HG03097 (cell line): Measurements from ENCODE around the gene SPECC1L.

Experiments
- ATAC-seq: cut with Tn5 transposase; IDR thresholded peaks from one replicate; pipeline ENCODE4 v1.9.1; 2021; ENCODE audit not compliant: unreplicated experiment, low FRiP score

The SPECC1L gene

GRCh38 chr22:24392218-24392931 is 121.7 kb downstream of the SPECC1L start:
- ATAC-seq, result no peak

GRCh38 chr22:24393012-24393559 is 122.5 kb downstream of the SPECC1L start:
- no peak for ATAC-seq

GRCh38 chr22:24393848-24394247 is 123.2 kb downstream of the SPECC1L start:
- no peak for ATAC-seq

DNA sequence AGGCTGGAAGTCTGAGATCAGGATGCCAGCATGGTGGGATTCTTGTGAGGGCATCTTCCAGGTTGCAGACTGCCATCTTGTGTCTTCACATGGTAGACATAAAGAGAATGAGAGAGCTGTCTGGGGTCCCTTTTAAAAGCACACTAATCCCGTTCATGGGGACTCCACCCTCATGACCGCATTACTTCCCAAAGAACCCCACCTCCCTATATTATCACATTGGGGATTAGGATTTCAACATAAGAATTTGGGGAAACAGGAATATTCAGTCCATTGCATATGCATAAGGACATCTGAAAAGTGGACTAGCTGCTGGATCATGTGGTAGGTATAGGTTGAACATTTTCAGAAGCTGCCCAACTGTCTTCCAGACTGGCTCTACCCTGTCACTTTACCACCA is 123.6 kb downstream of the SPECC1L start:
- no peak for ATAC-seq

- ATAC-seq, result no peak
Measured at GRCh38 chr22:24398409-24398808, 127.8 kb downstream of the SPECC1L start.

DNA sequence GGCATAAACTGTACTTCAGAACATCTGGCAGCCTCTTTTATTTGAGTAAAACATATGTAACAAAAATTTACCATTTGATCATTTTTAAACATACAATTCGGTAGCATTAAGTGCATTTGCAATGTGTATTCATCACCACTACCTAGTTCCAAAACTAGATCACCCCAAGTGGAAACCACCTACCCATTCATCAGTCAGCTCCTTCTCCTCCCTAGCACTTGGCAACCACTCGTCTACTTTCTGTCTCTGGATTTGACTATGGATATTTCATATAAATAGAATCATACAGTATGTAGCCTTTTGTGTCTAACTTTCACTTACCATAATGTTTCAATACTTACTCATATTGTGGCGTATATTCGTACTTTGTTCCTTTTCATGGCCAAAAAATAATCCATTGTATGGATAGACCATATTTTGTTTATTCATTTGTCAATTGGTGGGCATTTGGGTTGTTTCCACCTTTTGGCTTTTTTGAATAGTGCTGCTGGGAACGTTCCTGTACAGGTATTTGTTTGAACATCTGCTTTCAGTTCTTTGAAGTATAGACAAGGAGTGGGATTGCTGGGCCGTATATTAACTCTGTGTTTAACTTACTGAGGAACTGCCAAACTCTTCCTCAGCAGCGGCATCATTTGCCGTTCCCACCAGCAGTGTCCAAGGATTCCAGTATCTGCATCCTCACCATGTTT is 129.5 kb downstream of the SPECC1L start:
- ATAC-seq, result no peak

DNA sequence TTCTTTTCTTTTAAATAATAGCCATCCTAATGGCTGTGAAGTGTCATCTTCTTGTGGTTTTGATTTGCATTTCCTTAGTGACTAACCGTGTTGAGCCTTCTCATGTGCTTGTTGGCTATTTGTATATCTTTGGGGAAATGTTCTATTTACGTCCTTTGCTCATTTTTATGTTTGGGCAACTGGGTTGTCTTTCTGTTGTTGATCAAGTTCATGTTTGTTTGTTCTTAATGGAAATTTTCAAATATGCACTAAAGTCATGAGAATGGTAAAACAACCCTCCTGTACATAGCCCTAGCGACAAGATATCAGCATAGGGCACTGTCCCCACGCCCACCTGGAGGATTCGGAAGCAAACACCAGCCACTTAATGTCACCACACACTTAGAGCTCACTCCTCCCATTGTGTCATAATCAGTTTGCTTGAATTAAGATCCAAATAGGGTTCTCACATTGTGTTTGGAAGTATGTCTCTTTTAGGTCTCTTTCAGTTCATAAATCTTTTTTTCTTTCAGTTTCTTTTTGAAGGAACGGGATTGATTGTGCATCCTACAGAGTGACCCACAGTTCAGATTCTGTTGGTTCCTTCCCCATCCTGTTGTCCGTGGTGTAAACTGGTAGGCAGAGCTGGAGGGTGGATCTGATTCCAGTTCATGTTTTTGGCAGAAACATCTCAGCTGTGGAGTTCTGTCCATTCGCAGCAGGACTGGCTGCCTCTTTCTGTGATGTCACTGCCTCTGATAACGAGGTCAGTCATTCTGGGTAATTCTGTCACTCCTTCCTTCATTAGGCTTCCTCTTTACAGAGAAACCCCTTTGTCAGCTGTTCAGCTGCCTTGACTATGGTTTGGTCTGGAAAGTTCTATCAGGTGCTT is 130.3 kb downstream of the SPECC1L start:
- no peak for ATAC-seq

- ATAC-seq, result no peak
Measured at GRCh38 chr22:24401931-24402367, 131.3 kb downstream of the SPECC1L start.

DNA sequence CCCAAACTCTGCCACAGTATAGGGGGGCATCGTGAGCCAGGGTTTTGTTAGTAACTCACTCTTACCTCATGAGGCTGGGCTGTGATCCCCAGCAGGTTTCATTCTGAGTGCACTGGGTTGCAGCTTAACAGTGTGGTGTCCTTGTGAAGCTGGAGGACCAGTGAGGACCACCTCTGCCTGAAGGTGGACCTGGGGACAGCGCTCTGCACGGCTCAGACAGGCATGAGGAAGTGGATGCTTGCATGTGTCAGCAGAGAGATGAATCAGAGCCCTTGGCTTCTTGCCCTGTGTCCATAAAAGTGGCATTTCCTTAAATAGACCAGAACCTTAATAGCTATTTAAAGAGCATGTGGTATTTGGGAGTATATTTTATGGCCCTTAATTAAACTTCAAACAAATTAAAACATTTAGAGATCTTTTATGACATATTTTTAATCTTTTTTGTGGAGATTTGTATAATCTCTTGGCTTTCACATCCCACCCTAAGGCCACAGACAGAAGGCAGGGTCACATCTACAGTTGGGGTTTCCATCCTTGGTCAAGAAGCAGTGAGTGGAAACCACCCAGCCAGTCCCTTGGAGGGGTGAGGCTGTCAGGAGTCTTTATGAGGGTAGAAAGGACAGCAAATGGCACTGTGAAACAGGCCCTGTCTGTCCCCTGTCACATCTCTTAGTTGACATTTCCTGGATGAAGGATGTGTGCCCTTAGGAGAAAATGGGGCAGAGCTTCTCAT is 132.0 kb downstream of the SPECC1L start:
- ATAC-seq, result no peak

DNA sequence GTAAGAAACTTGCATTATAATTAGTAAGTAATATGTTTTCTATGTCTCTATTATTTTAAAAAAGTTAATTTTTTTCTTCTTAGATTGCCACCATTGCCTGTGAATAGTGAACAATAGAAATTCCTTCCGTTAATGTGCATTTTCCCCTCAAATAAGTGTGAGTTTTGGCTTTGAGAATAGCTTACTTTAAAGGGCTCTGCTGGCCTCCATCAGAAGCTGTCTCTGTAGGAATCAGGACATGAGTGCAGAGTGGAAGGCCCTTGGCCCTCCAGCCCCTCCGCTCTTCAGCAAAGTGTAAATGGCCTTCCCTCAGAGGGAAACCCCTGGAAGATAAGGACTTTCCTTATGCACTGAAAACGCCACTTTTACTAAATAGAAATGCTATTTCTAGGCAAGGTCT is 132.7 kb downstream of the SPECC1L start:
- ATAC-seq, result no peak

- no peak for ATAC-seq
Measured at GRCh38 chr22:24404561-24405275, 134.1 kb downstream of the SPECC1L start.

DNA sequence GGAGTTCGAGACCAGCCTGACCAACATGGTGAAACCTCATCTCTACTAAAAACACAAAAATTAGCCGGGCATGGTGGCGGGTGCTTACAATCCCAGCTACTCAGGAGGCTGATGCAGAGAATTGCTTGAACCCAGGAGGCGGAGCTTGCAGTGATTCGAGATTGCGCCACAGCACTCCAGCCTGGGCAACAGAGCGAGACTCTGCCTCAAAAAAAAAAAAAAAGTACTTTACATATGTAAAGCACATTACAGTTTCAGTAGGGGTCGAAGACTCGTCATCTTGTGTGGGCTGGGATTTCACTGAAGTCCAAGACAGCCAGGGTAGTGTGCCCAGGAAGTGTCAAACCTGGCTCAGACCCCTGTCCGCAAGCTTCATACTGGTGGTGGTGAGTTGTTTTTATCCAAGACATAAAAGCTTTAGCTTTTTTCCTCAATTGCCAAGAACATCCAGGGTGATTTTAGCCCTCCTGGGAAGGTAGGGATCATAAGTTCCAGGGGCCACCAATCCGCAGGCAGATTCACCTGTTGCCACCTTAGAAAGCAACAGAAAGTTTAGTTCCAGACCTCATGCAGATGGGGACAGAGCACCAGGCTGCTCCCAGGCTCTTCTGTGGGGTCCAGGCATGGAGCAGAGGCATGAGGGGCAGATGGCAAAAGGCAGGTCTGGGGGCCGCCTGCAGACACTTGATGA is 135.1 kb downstream of the SPECC1L start:
- no peak for ATAC-seq

- no peak for ATAC-seq
Measured at GRCh38 chr22:24406322-24407277, 136.0 kb downstream of the SPECC1L start.

DNA sequence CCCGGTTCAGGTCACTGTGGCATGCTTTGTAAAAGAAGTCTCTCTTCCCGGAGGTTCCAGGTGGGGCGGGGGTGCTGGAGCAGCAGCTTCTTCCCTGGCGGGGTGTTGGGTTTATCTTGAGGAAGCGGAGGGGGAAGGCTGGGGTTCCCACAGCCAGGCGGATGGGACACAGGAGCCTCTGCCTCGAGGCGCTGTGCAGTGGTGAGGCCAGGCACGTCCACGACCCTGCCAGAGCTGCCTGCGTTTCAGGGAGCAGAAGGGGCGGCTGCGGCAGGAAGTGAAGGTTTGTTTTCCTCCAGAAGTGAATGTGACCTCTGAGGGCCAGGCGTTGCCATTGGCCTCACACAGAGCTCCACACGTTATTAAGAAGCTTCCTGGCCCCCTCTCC is 136.6 kb downstream of the SPECC1L start:
- no peak for ATAC-seq

DNA sequence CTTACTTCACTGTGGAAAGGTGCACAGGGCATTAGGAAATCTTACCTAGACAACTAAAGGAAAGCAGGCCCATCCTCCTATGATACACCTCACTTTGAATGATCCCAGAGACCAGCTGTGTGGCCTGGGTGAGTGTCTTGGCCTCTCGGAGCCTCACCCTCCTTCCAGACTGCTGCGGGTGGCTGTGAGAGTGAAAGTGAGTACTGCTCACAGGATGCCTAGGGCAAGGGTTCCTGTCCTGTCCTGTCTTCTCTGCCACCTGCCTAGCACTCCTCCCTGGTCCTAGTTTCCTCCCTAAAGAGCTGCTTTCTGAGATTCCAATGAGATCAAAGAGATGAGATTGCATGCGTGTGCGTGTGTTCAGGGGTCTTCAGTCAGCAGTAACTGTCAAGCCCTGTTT is 137.3 kb downstream of the SPECC1L start:
- ATAC-seq, result no peak

- no peak for ATAC-seq
Measured at GRCh38 chr22:24408630-24409029, 138.0 kb downstream of the SPECC1L start.

DNA sequence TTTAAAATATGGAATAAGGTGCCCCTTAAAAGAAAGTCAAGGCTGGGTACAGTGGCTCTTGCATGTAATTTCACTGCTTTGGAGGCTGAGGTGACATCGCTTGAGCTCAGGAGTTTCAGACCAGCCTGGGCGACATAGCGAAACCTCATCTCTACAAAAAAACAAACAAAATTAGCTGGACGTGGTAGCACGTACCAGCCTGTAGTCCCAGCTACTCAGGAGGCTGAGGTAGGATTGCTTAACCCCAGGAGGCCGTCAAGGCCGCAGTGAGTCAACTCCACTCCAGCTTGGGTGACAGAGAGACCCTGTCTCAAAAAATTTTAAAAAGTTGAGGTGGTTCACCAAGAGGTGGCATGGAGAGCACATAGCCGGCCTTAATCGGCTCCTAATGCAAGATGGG is 139.1 kb downstream of the SPECC1L start:
- no peak for ATAC-seq
